HFF-Myc (cell line): Measurements from ENCODE around the gene CCDC73.

Source experiments
- DNase-seq: peaks from one replicate; pipeline ENCODE4 v3.0.0-alpha.2; 2011; ENCODE audit warnings: low read depth; ENCODE audit errors: extremely low read depth
- H3K4me3 ChIP-seq: replicated peaks from 2 replicates; pipeline ENCODE4 v1.5.1; 2011; ENCODE audit warnings: low read depth, mild to moderate bottlenecking, control low read depth, low read length
- TF ChIP-seq, protein P1 (sequence below): IDR thresholded peaks from 2 replicates; pipeline ENCODE4 v1.5.1; 2012; ENCODE audit warnings: mild to moderate bottlenecking, low read depth, low read length, control low read depth; ENCODE audit errors: missing control alignments

The CCDC73 gene

DNA sequence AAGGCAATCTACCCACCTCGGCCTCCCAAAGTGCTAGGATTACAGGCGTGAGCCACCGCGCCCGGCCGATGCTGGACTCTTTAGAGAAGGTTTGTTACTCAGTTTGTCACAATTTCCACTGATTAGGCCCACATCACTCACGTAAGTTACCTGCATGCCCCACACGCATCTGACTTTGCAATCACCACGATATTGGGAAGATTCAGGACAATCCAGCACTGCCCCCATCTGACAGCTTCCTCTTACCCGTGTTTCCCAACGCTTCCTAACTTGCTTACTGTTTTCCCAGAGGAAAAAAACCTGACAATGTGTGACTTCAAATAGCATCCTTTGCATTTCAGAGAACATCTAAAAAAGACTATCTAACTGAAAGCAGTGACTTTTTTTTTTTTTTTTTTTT is 232.6 kb downstream of the CCDC73 start:
- no peak overlapping the region for H3K4me3 ChIP-seq
- no peak for DNase-seq
- TF ChIP-seq, protein P1, sequence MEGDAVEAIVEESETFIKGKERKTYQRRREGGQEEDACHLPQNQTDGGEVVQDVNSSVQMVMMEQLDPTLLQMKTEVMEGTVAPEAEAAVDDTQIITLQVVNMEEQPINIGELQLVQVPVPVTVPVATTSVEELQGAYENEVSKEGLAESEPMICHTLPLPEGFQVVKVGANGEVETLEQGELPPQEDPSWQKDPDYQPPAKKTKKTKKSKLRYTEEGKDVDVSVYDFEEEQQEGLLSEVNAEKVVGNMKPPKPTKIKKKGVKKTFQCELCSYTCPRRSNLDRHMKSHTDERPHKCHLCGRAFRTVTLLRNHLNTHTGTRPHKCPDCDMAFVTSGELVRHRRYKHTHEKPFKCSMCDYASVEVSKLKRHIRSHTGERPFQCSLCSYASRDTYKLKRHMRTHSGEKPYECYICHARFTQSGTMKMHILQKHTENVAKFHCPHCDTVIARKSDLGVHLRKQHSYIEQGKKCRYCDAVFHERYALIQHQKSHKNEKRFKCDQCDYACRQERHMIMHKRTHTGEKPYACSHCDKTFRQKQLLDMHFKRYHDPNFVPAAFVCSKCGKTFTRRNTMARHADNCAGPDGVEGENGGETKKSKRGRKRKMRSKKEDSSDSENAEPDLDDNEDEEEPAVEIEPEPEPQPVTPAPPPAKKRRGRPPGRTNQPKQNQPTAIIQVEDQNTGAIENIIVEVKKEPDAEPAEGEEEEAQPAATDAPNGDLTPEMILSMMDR, result no peak

DNA sequence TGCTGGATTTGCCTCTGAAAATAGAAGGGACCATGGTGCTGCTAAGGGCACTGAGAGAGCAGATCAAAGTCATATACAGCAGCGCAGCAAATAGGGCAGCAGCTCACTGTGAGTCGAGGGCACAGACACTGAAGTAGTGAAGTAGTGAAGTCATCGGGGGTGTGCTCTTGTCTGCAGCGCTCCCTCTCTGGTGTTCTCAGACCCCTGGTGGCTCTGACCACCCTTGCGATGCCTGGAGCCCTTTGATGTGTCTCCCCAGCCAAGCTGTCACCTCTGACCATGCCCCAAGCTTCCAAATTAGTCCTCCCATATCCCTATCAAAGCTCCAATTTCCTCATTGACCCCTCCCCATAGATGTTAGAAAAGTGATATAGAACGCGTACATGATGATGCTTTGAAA is 238.6 kb downstream of the CCDC73 start:
- TF ChIP-seq, protein P1, result no peak
- H3K4me3 ChIP-seq, result no peak overlapping the region
- DNase-seq, result no peak

DNA sequence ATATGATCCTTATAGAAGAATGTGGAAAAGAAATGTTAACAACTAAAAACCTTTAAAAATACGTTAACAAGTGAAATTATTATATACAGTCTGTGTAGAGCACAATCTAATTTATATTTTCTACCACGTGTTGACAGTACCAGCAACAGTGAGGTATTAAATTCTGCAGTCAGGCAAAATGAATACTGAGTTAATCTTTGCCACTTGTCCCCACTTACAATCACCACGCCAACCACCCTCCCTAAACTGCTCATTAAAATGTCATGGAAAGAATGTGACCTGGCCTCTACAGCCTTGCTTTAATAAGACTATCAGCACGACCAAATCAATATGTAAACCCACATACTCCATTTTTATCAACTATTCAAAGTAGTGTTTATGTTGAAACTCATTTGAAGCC is 239.4 kb downstream of the CCDC73 start:
- no peak overlapping the region for H3K4me3 ChIP-seq
- TF ChIP-seq, protein P1, result no peak

More for the DNA sequence above, 239.4 kb downstream of the CCDC73 start:
- no peak for DNase-seq
